H1 (cell line): Measurements from ENCODE around the gene HACD3. TPM values are rescaled to one million over a fixed set of nuclear protein-coding genes. Genes with fewer than 3 reads are reported as not detected.

Experiments
- CTCF ChIA-PET: fragments of 300-600 bp; sonication (Branson Sonifier 250); formaldehyde crosslinking; loops from one replicate; lab custom pipeline; 2021; ENCODE audit not compliant: partially characterized antibody; lab: Charles Lee
- POLR2A ChIA-PET: fragments of 300-600 bp; sonication (Branson Sonifier 250); formaldehyde crosslinking; loops from one replicate; lab custom pipeline; 2021; ENCODE audit warnings: inconsistent platforms; ENCODE audit not compliant: partially characterized antibody; lab: Charles Lee
- DNase-seq, 2 experiments: peaks; one replicate each; pipeline versions ENCODE4 v3.0.0 to v3.0.0-alpha.2; 2010 to 2022; ENCODE audit warnings: low spot score in 2 of 2, low read depth in 1 of 2, mixed read lengths in 1 of 2
- FAIRE-seq: peaks from 2 replicates; lab custom pipeline; 2011; peaks lifted over from hg19 to GRCh38; lab: Jason Lieb, UNC
- H2AFZ ChIP-seq: 2 replicates; pipeline ENCODE4 v1.8.1; 2012; ENCODE audit warnings: low read length, inconsistent platforms
- H2AK5ac ChIP-seq: 2 replicates; pipeline ENCODE4 v1.6.1; 2013; ENCODE audit warnings: low read depth, low read length
- H2BK120ac ChIP-seq: replicated peaks from 2 replicates; pipeline ENCODE3; 2013; ENCODE audit warnings: low read depth, low read length, inconsistent platforms
- H2BK12ac ChIP-seq: 2 replicates; pipeline ENCODE4 v1.6.1; 2013; ENCODE audit warnings: low read depth, low read length
- H2BK15ac ChIP-seq: 2 replicates; pipeline ENCODE4 v1.6.1; 2013; ENCODE audit warnings: low read length
- H2BK20ac ChIP-seq: 2 replicates; pipeline ENCODE4 v1.6.1; 2013; ENCODE audit warnings: low read length
- H2BK5ac ChIP-seq: 2 replicates; pipeline ENCODE4 v1.6.1; 2013; ENCODE audit warnings: low read depth, low read length
- H3K14ac ChIP-seq: 2 replicates; pipeline ENCODE4 v1.6.1; 2013; ENCODE audit warnings: inconsistent platforms; ENCODE audit not compliant: insufficient read length
- H3K18ac ChIP-seq: 2 replicates; pipeline ENCODE4 v1.6.1; 2013; ENCODE audit warnings: low read length; ENCODE audit errors: extremely low read depth
- H3K23ac ChIP-seq: 2 replicates; pipeline ENCODE4 v1.6.1; 2013; ENCODE audit warnings: inconsistent platforms; ENCODE audit not compliant: insufficient read length
- H3K23me2 ChIP-seq: 2 replicates; pipeline ENCODE4 v1.6.1; 2013; ENCODE audit warnings: low read depth, low read length
- H3K27ac ChIP-seq: 2 replicates; pipeline ENCODE4 v1.6.1; 2011; ENCODE audit warnings: low read depth, low read length, inconsistent platforms
- H3K27me3 ChIP-seq, 4 experiments: replicated peaks in 1 of 4; 1 replicate in 1 of 4; 2 replicates in 3 of 4; pipeline versions ENCODE4 v1.6.1 to v1.8.1; 2011 to 2013; ENCODE audit warnings: low read length in 3 of 4, mild to moderate bottlenecking in 3 of 4, inconsistent platforms in 2 of 4, mixed read lengths in 2 of 4, moderate library complexity in 1 of 4; ENCODE audit not compliant: control insufficient read depth in 3 of 4, insufficient read depth in 3 of 4; ENCODE audit errors: extremely low read depth in 1 of 4
- H3K36me3 ChIP-seq, 4 experiments: 2 replicates each; pipeline versions ENCODE4 v1.6.1 to v1.8.1; 2011 to 2013; ENCODE audit warnings: mild to moderate bottlenecking in 4 of 4, low read length in 3 of 4, moderate library complexity in 2 of 4, control low read depth in 1 of 4, inconsistent platforms in 1 of 4; ENCODE audit not compliant: insufficient read depth in 4 of 4, control insufficient read depth in 2 of 4
- H3K4ac ChIP-seq: replicated peaks from 2 replicates; pipeline ENCODE3; 2013; ENCODE audit warnings: low read length, low read depth, mixed read lengths, inconsistent platforms; ENCODE audit not compliant: insufficient read length
- H3K4me1 ChIP-seq, 4 experiments: replicated peaks in 1 of 4; 1 replicate in 1 of 4; 2 replicates in 3 of 4; pipeline versions ENCODE4 v1.6.1 to v1.8.1; 2011 to 2013; ENCODE audit warnings: low read length in 3 of 4, inconsistent platforms in 2 of 4, mixed read lengths in 1 of 4; ENCODE audit not compliant: insufficient read depth in 4 of 4, control insufficient read depth in 3 of 4
- H3K4me2 ChIP-seq, 2 experiments: 2 replicates each; pipeline versions ENCODE4 v1.6.1 to v1.8.1; 2011 to 2013; ENCODE audit warnings: low read depth in 2 of 2, low read length in 2 of 2, control low read depth in 1 of 2, inconsistent platforms in 1 of 2, mild to moderate bottlenecking in 1 of 2; ENCODE audit not compliant: insufficient read depth in 1 of 2
- H3K4me3 ChIP-seq, 4 experiments: fragments of 200-600, 300-600 bp in 1 of 4; sonication (generic), shearing (Covaris generic), sonication (Bioruptor Twin) in 1 of 4; 2 replicates each; pipeline versions ENCODE4 v1.5.1 to v1.8.1; 2011 to 2016; ENCODE audit warnings: low read length in 4 of 4, low read depth in 3 of 4, control low read depth in 2 of 4, inconsistent platforms in 2 of 4, mild to moderate bottlenecking in 2 of 4, mixed read lengths in 1 of 4, moderate library complexity in 1 of 4; ENCODE audit not compliant: insufficient read depth in 2 of 4; ENCODE audit errors: extremely low read depth in 1 of 4
- H3K56ac ChIP-seq: replicated peaks from 2 replicates; pipeline ENCODE3; 2013; ENCODE audit warnings: low read depth, mild to moderate bottlenecking, mixed read lengths, low read length, inconsistent platforms; ENCODE audit not compliant: insufficient read length
- H3K79me1 ChIP-seq: 2 replicates; pipeline ENCODE4 v1.6.1; 2013; ENCODE audit warnings: low read depth, low read length, control low read depth
- H3K79me2 ChIP-seq, 2 experiments: 2 replicates each; pipeline versions ENCODE4 v1.6.1 to v1.8.1; 2012 to 2013; ENCODE audit warnings: low read length in 2 of 2, mild to moderate bottlenecking in 2 of 2, inconsistent platforms in 1 of 2; ENCODE audit not compliant: insufficient read depth in 2 of 2, control insufficient read depth in 1 of 2
- H3K9ac ChIP-seq, 4 experiments: replicated peaks in 1 of 4; 1 replicate in 1 of 4; 2 replicates in 3 of 4; pipeline versions ENCODE4 v1.6.1 to v1.8.1; 2011 to 2013; ENCODE audit warnings: low read depth in 3 of 4, low read length in 3 of 4, control low read depth in 2 of 4, mild to moderate bottlenecking in 2 of 4, moderate library complexity in 2 of 4, inconsistent platforms in 1 of 4; ENCODE audit errors: extremely low read depth in 1 of 4
- H3K9me3 ChIP-seq, 2 experiments: 2 replicates each; pipeline versions ENCODE4 v1.6.1 to v1.8.1; 2012 to 2013; ENCODE audit warnings: mild to moderate bottlenecking in 2 of 2, moderate library complexity in 2 of 2, control low read depth in 1 of 2, inconsistent platforms in 1 of 2, low read depth in 1 of 2, low read length in 1 of 2, mixed read lengths in 1 of 2; ENCODE audit not compliant: insufficient read depth in 2 of 2
- H4K20me1 ChIP-seq, 2 experiments: replicated peaks in 1 of 2; 2 replicates each; pipeline versions ENCODE3 to v1.8.1; 2011 to 2013; ENCODE audit warnings: inconsistent platforms in 2 of 2, low read length in 2 of 2, mild to moderate bottlenecking in 1 of 2; ENCODE audit not compliant: insufficient read depth in 2 of 2, control insufficient read depth in 1 of 2
- H4K5ac ChIP-seq: 2 replicates; pipeline ENCODE4 v1.6.1; 2013; ENCODE audit warnings: low read length, low read depth, mixed read lengths, inconsistent platforms; ENCODE audit not compliant: insufficient read length
- H4K8ac ChIP-seq: 2 replicates; pipeline ENCODE4 v1.8.0; 2013; ENCODE audit warnings: mild to moderate bottlenecking, moderate library complexity, low read length, inconsistent platforms; ENCODE audit not compliant: insufficient read depth; ENCODE audit errors: extremely low read depth
- H4K91ac ChIP-seq: replicated peaks from 2 replicates; pipeline ENCODE3; 2013; ENCODE audit warnings: low read length, mixed read lengths, inconsistent platforms; ENCODE audit not compliant: insufficient read length
- EGR1 ChIP-seq: IDR thresholded peaks from 2 replicates; pipeline ENCODE4 v1.6.1; 2011; ENCODE audit warnings: low read depth, low read length, borderline replicate concordance
- KDM1A ChIP-seq: fragments of 200-600, 300-600 bp; sonication (generic); IDR thresholded peaks from 2 replicates; pipeline ENCODE4 v1.7.1; 2016; ENCODE audit warnings: mild to moderate bottlenecking, low read length, borderline replicate concordance
- KDM4A ChIP-seq: IDR thresholded peaks from one replicate; pipeline ENCODE4 v1.7.1; 2012; ENCODE audit warnings: low read depth, mild to moderate bottlenecking, moderate library complexity, low read length, inconsistent platforms; ENCODE audit not compliant: severe bottlenecking
- RXRA ChIP-seq: IDR thresholded peaks from 2 replicates; pipeline ENCODE4 v1.6.1; 2011; ENCODE audit warnings: low read depth, mild to moderate bottlenecking, low read length, moderate library complexity; ENCODE audit not compliant: insufficient read depth
- SIN3A ChIP-seq, 2 experiments: IDR thresholded peaks in 1 of 2; conservative IDR thresholded peaks in 1 of 2; 2 replicates each; pipeline ENCODE4 v1.6.1; 2011 to 2012; ENCODE audit warnings: low read length in 2 of 2, improper control_type of control experiment in 1 of 2, low read depth in 1 of 2, mild to moderate bottlenecking in 1 of 2
- SIX5 ChIP-seq: IDR thresholded peaks from 2 replicates; pipeline ENCODE4 v1.6.1; 2011; ENCODE audit warnings: mild to moderate bottlenecking, low read depth, low read length
- SP4 ChIP-seq: IDR thresholded peaks from 2 replicates; pipeline ENCODE4 v1.6.1; 2012; ENCODE audit warnings: low read length, inconsistent platforms
- SUZ12 ChIP-seq: fragments of 200-600 bp; sonication (generic); IDR thresholded peaks from 2 replicates; pipeline ENCODE4 v1.6.1; 2012; ENCODE audit warnings: mild to moderate bottlenecking, inconsistent platforms, low read length, moderate library complexity, mixed read lengths
- WGBS, 2 experiments: shearing (Covaris generic) in 1 of 2; methylation state at CpG; one replicate each; pipeline versions ENCODE4 v1.1.6 to v1.1.7; 2013 to 2015; ENCODE audit warnings: low lambda C conversion rate in 2 of 2, mixed read lengths in 2 of 2, inconsistent platforms in 1 of 2, low coverage in 1 of 2, missing lambda C conversion rate in 1 of 2; ENCODE audit not compliant: insufficient replicate concordance in 2 of 2, insufficient coverage in 1 of 2, insufficient read length in 1 of 2; ENCODE audit errors: extremely low coverage in 1 of 2, missing lambda C conversion rate in 1 of 2; 5-methylcytosine and 5-hydroxymethylcytosine counted together
- polyA plus RNA-seq, 7 experiments: library from polyadenylated mRNA; depleted of rRNA in 3 of 7; stranded (reverse) in 5 of 7; unstranded in 2 of 7; fragments of >200 nt in 5 of 7; fragments of 200-250 nt in 2 of 7; gene quantifications; 1 replicate in 5 of 7; 2 replicates in 1 of 7; 4 replicates in 1 of 7; pipeline versions ENCODE4 v1.2.1 to v1.2.3, GENCODE V29; 2011 to 2013; ENCODE audit warnings: missing spikeins in 2 of 7, mixed read lengths in 2 of 7
- total RNA-seq: library from RNA; stranded (reverse); fragmentation: NEBNext Ultra II Directional; extraction: Animal tissue kit (Norgen Biotek cat#: 25700); gene quantifications from 2 replicates; pipeline ENCODE4 v1.2.1, GENCODE V29; 2021
- TF ChIP-seq, protein P1 (sequence below), 3 experiments: IDR thresholded peaks; 1 replicate in 2 of 3; 2 replicates in 1 of 3; pipeline versions ENCODE4 v1.5.1 to v1.6.1; 2011; ENCODE audit warnings: low read length in 3 of 3, mild to moderate bottlenecking in 3 of 3, inconsistent platforms in 2 of 3, low read depth in 1 of 3, moderate library complexity in 1 of 3; ENCODE audit not compliant: insufficient read depth in 1 of 3; ENCODE audit errors: control extremely low read depth in 1 of 3
- TF ChIP-seq, protein P2 (sequence below): IDR thresholded peaks from 2 replicates; pipeline ENCODE4 v1.6.1; 2011; ENCODE audit warnings: low read length, improper control_type of control experiment

Gene HACD3
- total and polyA plus RNA-seq, 2 of the 8 experiments (the other 6 are each of a cell fraction or from before 2014, with no cell fraction given): 78.8 to 120 TPM

DNA sequence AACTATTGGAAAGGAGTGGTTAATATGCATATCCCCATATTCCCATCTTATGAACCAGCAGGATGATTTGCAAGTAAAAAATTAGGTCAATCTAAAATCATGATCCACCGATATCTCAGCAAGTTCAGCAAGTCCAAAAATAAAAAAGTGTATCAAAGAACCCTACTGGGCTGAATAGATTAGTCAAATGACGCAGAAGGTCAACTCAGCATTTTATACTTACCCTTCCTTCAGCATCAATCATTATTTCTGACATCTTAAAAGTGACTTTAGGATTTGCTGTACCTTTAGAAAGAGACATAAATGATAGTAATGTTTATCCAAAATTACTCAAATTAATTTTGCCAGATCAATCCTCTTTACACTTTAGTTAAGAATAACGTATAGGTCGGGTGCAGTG lies 45.4 kb upstream of the HACD3 start:
- no peak overlapping the region for H3K23ac ChIP-seq
- no peaks in the 10 kb centered on the region for H3K9me3 ChIP-seq
- H2BK15ac ChIP-seq: no peak overlapping the region
- no peak overlapping the region for H3K56ac ChIP-seq
- no peak overlapping the region for H2BK20ac ChIP-seq
- H2BK12ac ChIP-seq: no peak overlapping the region
- H3K23me2 ChIP-seq: no peaks in the 10 kb centered on the region
- no peak overlapping the region for H4K8ac ChIP-seq
- H2BK5ac ChIP-seq: no peak overlapping the region
- H3K79me1 ChIP-seq: no peaks in the 10 kb centered on the region
- FAIRE-seq (no peak), DNase-seq (no peak)
- WGBS, 2 experiments: 93% methylated on average over 4 of the region's 4 CpGs; no CpG with 5 or more reads in 1 of the 2 experiments
- POLR2A ChIA-PET: no interaction called here
- H4K20me1 ChIP-seq: no peaks in the 10 kb centered on the region
- no peak overlapping the region for H3K14ac ChIP-seq
- no peak overlapping the region for H3K4me2 ChIP-seq
- H3K79me2 ChIP-seq: no peaks in the 10 kb centered on the region
- no peak overlapping the region for H4K5ac ChIP-seq
- no peak overlapping the region for H3K4me3 ChIP-seq
- peaks cover 0 to 42% (median 22%) of the 10 kb centered on the region in 4 experiments; a peak in 5 of 8 replicates for H3K36me3 ChIP-seq
- H3K18ac ChIP-seq: no peak overlapping the region
- no peak overlapping the region for H2AFZ ChIP-seq
- no peak overlapping the region for H2AK5ac ChIP-seq
- H2BK120ac ChIP-seq: no peak overlapping the region
- no peak overlapping the region for H4K91ac ChIP-seq
- no peaks in the 10 kb centered on the region for H3K4me1 ChIP-seq
- no peak overlapping the region for H3K27ac ChIP-seq
- CTCF ChIA-PET: no interaction called here
- H3K27me3 ChIP-seq: no peaks in the 10 kb centered on the region
- H3K9ac ChIP-seq: no peak overlapping the region
- H3K4ac ChIP-seq: no peak overlapping the region
- TF ChIP-seq EGR1: no peak
- no peak for TF ChIP-seq SIX5
- no peak for TF ChIP-seq KDM1A
- TF ChIP-seq, protein P1, sequence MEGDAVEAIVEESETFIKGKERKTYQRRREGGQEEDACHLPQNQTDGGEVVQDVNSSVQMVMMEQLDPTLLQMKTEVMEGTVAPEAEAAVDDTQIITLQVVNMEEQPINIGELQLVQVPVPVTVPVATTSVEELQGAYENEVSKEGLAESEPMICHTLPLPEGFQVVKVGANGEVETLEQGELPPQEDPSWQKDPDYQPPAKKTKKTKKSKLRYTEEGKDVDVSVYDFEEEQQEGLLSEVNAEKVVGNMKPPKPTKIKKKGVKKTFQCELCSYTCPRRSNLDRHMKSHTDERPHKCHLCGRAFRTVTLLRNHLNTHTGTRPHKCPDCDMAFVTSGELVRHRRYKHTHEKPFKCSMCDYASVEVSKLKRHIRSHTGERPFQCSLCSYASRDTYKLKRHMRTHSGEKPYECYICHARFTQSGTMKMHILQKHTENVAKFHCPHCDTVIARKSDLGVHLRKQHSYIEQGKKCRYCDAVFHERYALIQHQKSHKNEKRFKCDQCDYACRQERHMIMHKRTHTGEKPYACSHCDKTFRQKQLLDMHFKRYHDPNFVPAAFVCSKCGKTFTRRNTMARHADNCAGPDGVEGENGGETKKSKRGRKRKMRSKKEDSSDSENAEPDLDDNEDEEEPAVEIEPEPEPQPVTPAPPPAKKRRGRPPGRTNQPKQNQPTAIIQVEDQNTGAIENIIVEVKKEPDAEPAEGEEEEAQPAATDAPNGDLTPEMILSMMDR (IDR thresholded peaks at IDR 0.05; ENCODE audit: control extremely low read depth in 1 of 3, insufficient read depth in 1 of 3, low read depth in 1 of 3, low read length in 3 of 3): no peak
- TF ChIP-seq, protein P2, sequence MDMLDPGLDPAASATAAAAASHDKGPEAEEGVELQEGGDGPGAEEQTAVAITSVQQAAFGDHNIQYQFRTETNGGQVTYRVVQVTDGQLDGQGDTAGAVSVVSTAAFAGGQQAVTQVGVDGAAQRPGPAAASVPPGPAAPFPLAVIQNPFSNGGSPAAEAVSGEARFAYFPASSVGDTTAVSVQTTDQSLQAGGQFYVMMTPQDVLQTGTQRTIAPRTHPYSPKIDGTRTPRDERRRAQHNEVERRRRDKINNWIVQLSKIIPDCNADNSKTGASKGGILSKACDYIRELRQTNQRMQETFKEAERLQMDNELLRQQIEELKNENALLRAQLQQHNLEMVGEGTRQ: no peak
- TF ChIP-seq RXRA: no peak
- TF ChIP-seq KDM4A: no peak
- TF ChIP-seq SP4: no peak
- no peak for TF ChIP-seq SIN3A (conservative IDR thresholded peaks at IDR 0.05 in 1 of 2, IDR thresholded peaks at IDR 0.05 in 1 of 2; ENCODE audit: low read depth in 1 of 2, low read length in 2 of 2)
- TF ChIP-seq SUZ12: no peak
